ENCODE results near the gene UNC5A. TPM values are rescaled to one million over a fixed set of nuclear protein-coding genes. Genes with fewer than 3 reads are reported as not detected.

The UNC5A gene
- total and polyA plus RNA-seq, 9 of the 15 experiments (the other 6 are each of a cell fraction or from before 2014, with no cell fraction given), result not detected

DNA sequence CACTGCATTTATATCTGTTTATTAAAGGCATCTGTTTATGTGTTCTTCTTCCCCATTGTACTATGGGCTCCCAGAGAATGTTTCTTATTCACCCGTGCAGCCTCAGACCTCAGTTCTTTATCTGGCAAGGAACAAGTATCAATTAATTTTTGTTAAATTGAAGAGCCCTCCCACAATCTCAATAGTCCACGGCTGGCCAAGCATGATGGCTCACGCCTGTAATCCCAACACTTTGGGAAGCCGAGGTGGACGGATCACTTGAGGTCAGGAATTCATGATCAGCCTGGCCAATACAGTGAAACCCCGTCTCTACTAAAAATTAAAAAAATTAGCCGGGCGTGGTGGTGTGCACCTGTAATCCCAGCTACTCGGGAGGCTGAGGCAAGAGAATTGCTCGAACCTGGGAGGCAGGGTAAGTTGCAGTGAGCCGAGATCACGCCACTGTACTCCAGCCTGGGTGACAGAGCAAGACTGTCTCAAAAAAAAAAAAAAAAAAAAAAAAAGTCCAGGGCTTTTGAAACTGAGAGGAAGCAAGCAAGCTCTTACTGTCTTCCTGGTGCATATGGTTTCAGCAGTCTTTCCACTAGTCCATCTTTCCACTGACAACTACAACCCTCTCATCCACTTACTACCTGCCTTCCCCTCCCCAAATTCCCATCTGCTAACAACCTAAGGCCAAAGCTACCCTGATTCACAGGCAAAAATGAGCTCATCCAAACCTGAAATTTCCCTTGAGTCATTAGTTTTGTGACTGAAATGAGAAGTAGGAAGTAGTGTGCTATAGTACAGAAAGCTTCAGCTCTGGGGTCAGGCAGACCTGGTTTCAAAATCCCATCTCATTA, 91.1 kb downstream of the UNC5A start:
- no peak overlapping the region for H3K9ac ChIP-seq (ENCODE audit: insufficient read depth in 1 of 2, low read depth in 2 of 2, low read length in 2 of 2)
- ATAC-seq (no peak), DNase-seq (ENCODE audit: extremely low read depth in 1 of 4, low spot score in 3 of 4) (no peak), FAIRE-seq (no peak)
- BruUV-seq (replicated peaks), result TSS peak; percentile 25
- no peak overlapping the region for H3K4me3 ChIP-seq
- ChIA-PET CTCF (ENCODE audit: low intra/inter-chr PET ratio) (no interaction called here), POLR2A (interaction anchor here (0.7 to 2.6 kb wide), 4 partner anchors 9 to 160 kb away, joined by 3 to 28 read pairs (median 4); no protein-coding TSS in a partner anchor)
- 80% methylated on average over 12 of the region's 12 CpGs for WGBS (ENCODE audit: insufficient coverage, low coverage, missing lambda C conversion rate)
- H3K79me2 ChIP-seq (ENCODE audit: control insufficient read depth, insufficient read depth, low read length), result no peaks in the 10 kb centered on the region
- TF ChIP-seq KDM4B (IDR thresholded peaks at IDR 0.05; ENCODE audit: borderline replicate concordance in 2 of 2, low read depth in 1 of 2), result no peak
- TF ChIP-seq, protein P1, sequence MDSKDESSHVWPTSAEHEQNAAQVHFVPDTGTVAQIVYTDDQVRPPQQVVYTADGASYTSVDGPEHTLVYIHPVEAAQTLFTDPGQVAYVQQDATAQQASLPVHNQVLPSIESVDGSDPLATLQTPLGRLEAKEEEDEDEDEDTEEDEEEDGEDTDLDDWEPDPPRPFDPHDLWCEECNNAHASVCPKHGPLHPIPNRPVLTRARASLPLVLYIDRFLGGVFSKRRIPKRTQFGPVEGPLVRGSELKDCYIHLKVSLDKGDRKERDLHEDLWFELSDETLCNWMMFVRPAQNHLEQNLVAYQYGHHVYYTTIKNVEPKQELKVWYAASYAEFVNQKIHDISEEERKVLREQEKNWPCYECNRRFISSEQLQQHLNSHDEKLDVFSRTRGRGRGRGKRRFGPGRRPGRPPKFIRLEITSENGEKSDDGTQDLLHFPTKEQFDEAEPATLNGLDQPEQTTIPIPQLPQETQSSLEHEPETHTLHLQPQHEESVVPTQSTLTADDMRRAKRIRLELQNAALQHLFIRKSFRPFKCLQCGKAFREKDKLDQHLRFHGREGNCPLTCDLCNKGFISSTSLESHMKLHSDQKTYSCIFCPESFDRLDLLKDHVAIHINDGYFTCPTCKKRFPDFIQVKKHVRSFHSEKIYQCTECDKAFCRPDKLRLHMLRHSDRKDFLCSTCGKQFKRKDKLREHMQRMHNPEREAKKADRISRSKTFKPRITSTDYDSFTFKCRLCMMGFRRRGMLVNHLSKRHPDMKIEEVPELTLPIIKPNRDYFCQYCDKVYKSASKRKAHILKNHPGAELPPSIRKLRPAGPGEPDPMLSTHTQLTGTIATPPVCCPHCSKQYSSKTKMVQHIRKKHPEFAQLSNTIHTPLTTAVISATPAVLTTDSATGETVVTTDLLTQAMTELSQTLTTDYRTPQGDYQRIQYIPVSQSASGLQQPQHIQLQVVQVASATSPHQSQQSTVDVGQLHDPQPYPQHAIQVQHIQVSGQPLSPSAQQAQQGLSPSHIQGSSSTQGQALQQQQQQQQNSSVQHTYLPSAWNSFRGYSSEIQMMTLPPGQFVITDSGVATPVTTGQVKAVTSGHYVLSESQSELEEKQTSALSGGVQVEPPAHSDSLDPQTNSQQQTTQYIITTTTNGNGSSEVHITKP (IDR thresholded peaks at IDR 0.05; ENCODE audit: partially characterized antibody), result peak; percentile 82
- intact Hi-C loops (cut with micrococcal nuclease), result no loop called here
- H3K4me2 ChIP-seq (ENCODE audit: insufficient read depth, low read length), result no peak overlapping the region
- no peaks in the 10 kb centered on the region for H4K20me1 ChIP-seq (replicated peaks; ENCODE audit: control insufficient read depth, insufficient read depth, low read length)
- in situ Hi-C loops (cut with MboI), result no loop called here
- no peaks in the 10 kb centered on the region for H3K9me3 ChIP-seq (replicated peaks; ENCODE audit: control insufficient read depth, insufficient read depth, low read depth, low read length)
- H2AFZ ChIP-seq (ENCODE audit: low read depth, low read length), result no peak overlapping the region
- H3K27me3 ChIP-seq (ENCODE audit: control insufficient read depth in 2 of 2, insufficient read depth in 2 of 2, low read length in 2 of 2), result peaks cover 2 to 7% of the 10 kb centered on the region in 2 experiments; a peak in 2 of 5 replicates
- H3K27ac ChIP-seq (ENCODE audit: extremely low read depth, low read depth, low read length), result no peak overlapping the region
- H3K36me3 ChIP-seq (ENCODE audit: control insufficient read depth, insufficient read depth, low read length), result peaks cover 46% of the 10 kb centered on the region
- H3K9me1 ChIP-seq (ENCODE audit: control insufficient read depth, insufficient read depth, low read length), result no peaks in the 10 kb centered on the region
- no peaks in the 10 kb centered on the region for H3K4me1 ChIP-seq (replicated peaks in 1 of 2; ENCODE audit: control insufficient read depth in 2 of 2, insufficient read depth in 2 of 2, low read length in 2 of 2)
